Measurements from ENCODE around the gene SSH3. TPM values are rescaled to one million over a fixed set of nuclear protein-coding genes. Genes with fewer than 3 reads are reported as not detected.
A peak's percentile ranks its signal among the peaks of the same experiment; 100 is the strongest.

The SSH3 gene
- total and polyA plus RNA-seq, 7 experiments from 2014 or later = 1.1 to 23.8 (median 14.8) TPM

DNA sequence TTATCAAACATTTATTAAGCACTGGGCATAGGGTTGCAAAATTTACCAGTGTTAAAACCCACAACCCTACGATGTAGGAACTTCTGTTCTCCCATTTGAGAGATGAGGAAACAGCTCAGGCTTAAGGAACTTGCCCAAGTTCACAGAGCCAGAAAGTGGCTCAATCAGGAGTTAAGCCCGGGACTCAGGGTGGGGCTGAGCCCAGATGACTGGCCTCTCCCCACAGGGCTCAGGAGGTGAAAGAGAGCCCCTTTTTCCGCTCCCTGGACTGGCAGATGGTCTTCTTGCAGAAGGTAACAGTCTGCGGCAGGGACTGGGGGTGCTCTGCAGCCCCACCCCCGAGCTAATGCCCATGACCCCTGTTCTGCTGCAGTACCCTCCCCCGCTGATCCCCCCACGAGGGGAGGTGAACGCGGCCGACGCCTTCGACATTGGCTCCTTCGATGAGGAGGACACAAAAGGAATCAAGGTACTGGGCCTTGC, 19.8 kb upstream of the SSH3 start:
- peak overlapping the region; percentile 31 to 87 (median 62) for H3K27ac Mint-ChIP-seq

DNA sequence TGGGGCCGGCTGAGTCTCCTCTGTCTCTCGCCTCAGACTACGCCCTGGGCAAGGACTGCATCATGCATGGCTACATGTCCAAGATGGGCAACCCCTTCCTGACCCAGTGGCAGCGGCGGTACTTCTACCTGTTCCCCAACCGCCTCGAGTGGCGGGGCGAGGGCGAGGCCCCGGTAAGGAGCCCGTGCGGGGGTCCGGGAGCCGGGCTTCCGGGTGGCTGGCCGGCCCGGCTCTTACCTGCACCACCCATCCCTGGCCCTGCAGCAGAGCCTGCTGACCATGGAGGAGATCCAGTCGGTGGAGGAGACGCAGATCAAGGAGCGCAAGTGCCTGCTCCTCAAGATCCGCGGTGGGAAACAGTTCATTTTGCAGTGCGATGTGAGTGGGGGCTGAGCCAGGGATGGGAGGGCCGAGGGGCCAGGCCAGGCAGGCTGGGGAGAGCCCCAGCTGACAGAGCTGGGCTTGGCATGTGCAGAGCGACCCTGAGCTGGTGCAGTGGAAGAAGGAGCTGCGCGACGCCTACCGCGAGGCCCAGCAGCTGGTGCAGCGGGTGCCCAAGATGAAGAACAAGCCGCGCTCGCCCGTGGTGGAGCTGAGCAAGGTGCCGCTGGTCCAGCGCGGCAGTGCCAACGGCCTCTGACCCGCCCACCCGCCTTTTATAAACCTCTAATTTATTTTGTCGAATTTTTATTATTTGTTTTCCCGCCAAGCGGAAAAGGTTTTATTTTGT, 18.4 kb upstream of the SSH3 start:
- Histone ChIP-seq H3K36me3 (ENCODE audit: control insufficient read depth in 2 of 3, insufficient read depth in 3 of 3, low read length in 3 of 3) (peaks cover 37 to 62% (median 45%) of the 10 kb centered on the region in 3 experiments), H3K9me3 (ENCODE audit: control insufficient read depth in 2 of 3, low read length in 3 of 3) (no peaks in the 10 kb centered on the region), H3K27ac (ENCODE audit: low read depth, low read length) (peak overlapping the region; percentile 81), H3K27me3 (ENCODE audit: control insufficient read depth in 2 of 2, insufficient read depth in 2 of 2, low read length in 2 of 2) (no peaks in the 10 kb centered on the region), H3K4me1 (ENCODE audit: control insufficient read depth in 2 of 2, insufficient read depth in 2 of 2, low read length in 2 of 2) (peaks cover 38 to 47% of the 10 kb centered on the region in 2 donors), H3K4me3 (ENCODE audit: low read length) (no peak overlapping the region)
- Mint-ChIP-seq H3K27ac (peak overlapping the region in 7 of 9 donors; percentile 58 to 99 (median 69)), H3K36me3 (peaks cover 0 to 24% (median 8%) of the 10 kb centered on the region in 5 donors), H3K4me3 (peak overlapping the region in 2 of 10 donors; percentile 14 to 37), H3K9me3 (peaks cover 0 to 4% (median 0%) of the 10 kb centered on the region in 11 donors), H3K4me1 (peaks cover 19 to 56% (median 41%) of the 10 kb centered on the region in 7 donors), H3K27me3 (peaks cover 0 to 1% (median 0%) of the 10 kb centered on the region in 5 donors)
- CTCF ChIA-PET = interaction anchor here (1.1 kb wide), 1 partner anchor 23 kb away, joined by 3 read pairs; no protein-coding TSS in a partner anchor
- intact Hi-C loops (cut with micrococcal nuclease) = loop anchor here in 1 of 2 donors (5.0 kb wide), 1 partner anchor 67 kb away; the partner anchor contains the start of gene POLD4
- POLR2A ChIA-PET = interaction anchor here (11.3 to 21.3 kb wide), 2 partner anchors 11 to 18 kb away, joined by 124 to 729 read pairs; partner anchors contain the start of genes GRK2 and SSH3
- no peak for DNase-seq
- ATAC-seq = no peak

More for the DNA sequence above, 19.8 kb upstream of the SSH3 start:
- Histone ChIP-seq H3K4me3 (ENCODE audit: low read length) (no peak overlapping the region), H3K9me3 (ENCODE audit: control insufficient read depth in 2 of 3, low read length in 3 of 3) (no peaks in the 10 kb centered on the region), H3K27me3 (ENCODE audit: control insufficient read depth in 2 of 2, insufficient read depth in 2 of 2, low read length in 2 of 2) (no peaks in the 10 kb centered on the region), H3K4me1 (ENCODE audit: control insufficient read depth in 2 of 2, insufficient read depth in 2 of 2, low read length in 2 of 2) (peaks cover 49 to 60% of the 10 kb centered on the region in 2 donors), H3K27ac (ENCODE audit: low read depth, low read length) (peak overlapping the region; percentile 93), H3K36me3 (ENCODE audit: control insufficient read depth in 2 of 3, insufficient read depth in 3 of 3, low read length in 3 of 3) (peaks cover 47 to 77% (median 58%) of the 10 kb centered on the region in 3 experiments)
- ChIA-PET CTCF (interaction anchor here (1.2 to 1.5 kb wide), 2 partner anchors 13 to 33 kb away, joined by 3 read pairs; no protein-coding TSS in a partner anchor), POLR2A (interaction anchor here (0.7 to 21.3 kb wide), 7 partner anchors 8 to 155 kb away, joined by 3 to 729 read pairs (median 3); partner anchors contain the start of gene GRK2)
- Mint-ChIP-seq H3K9me3 (peaks cover 0 to 4% (median 0%) of the 10 kb centered on the region in 11 donors), H3K27me3 (no peaks in the 10 kb centered on the region), H3K4me1 (peaks cover 28 to 68% (median 48%) of the 10 kb centered on the region in 7 donors), H3K36me3 (peaks cover 3 to 28% (median 12%) of the 10 kb centered on the region in 5 donors), H3K4me3 (no peak overlapping the region)
- intact Hi-C loops (cut with micrococcal nuclease) = no loop called here
- ATAC-seq (peak; percentile 4), DNase-seq (no peak)

DNA sequence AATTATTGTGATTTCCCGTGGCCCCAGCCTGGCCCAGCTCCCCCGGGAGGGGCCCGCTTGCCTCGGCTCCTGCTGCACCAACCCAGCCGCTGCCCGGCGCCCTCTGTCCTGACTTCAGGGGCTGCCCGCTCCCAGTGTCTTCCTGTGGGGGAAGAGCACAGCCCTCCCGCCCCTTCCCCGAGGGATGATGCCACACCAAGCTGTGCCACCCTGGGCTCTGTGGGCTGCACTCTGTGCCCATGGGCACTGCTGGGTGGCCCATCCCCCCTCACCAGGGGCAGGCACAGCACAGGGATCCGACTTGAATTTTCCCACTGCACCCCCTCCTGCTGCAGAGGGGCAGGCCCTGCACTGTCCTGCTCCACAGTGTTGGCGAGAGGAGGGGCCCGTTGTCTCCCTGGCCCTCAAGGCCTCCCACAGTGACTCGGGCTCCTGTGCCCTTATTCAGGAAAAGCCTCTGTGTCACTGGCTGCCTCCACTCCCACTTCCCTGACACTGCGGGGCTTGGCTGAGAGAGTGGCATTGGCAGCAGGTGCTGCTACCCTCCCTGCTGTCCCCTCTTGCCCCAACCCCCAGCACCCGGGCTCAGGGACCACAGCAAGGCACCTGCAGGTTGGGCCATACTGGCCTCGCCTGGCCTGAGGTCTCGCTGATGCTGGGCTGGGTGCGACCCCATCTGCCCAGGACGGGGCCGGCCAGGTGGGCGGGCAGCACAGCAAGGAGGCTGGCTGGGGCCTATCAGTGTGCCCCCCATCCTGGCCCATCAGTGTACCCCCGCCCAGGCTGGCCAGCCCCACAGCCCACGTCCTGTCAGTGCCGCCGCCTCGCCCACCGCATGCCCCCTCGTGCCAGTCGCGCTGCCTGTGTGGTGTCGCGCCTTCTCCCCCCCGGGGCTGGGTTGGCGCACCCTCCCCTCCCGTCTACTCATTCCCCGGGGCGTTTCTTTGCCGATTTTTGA, 17.5 kb upstream of the SSH3 start:
- Mint-ChIP-seq H3K9me3 (peaks cover 0 to 4% (median 0%) of the 10 kb centered on the region in 11 donors), H3K27ac (peak overlapping the region; percentile 95 to 99 (median 97)), H3K27me3 (peaks cover 0 to 2% (median 0%) of the 10 kb centered on the region in 5 donors), H3K4me1 (peaks cover 19 to 59% (median 41%) of the 10 kb centered on the region in 7 donors), H3K4me3 (peak overlapping the region in 8 of 10 donors; percentile 38 to 98 (median 62)), H3K36me3 (peaks cover 0 to 25% (median 4%) of the 10 kb centered on the region in 5 donors)
- ATAC-seq (no peak), DNase-seq (peak in 2 of 9 donors; percentile 45 to 60)
- ChIA-PET POLR2A (interaction anchor here (0.7 to 21.3 kb wide), 5 partner anchors 11 to 32 kb away, joined by 4 to 729 read pairs (median 59); partner anchors contain the start of genes GRK2 and SSH3), CTCF (interaction anchor here (1.5 to 3.9 kb wide), 2 partner anchors 14 to 21 kb away, joined by 5 to 19 read pairs; no protein-coding TSS in a partner anchor)
- H3K27me3 ChIP-seq (ENCODE audit: control insufficient read depth in 2 of 2, insufficient read depth in 2 of 2, low read length in 2 of 2) = no peaks in the 10 kb centered on the region
- peaks cover 29 to 62% (median 38%) of the 10 kb centered on the region in 3 experiments for H3K36me3 ChIP-seq (ENCODE audit: control insufficient read depth in 2 of 3, insufficient read depth in 3 of 3, low read length in 3 of 3)
- intact Hi-C loops (cut with micrococcal nuclease) = loop anchor here in 1 of 2 donors (5.0 kb wide), 1 partner anchor 66 kb away; the partner anchor contains the start of gene POLD4
- no peak overlapping the region for H3K4me3 ChIP-seq (ENCODE audit: low read length)
- H3K9me3 ChIP-seq (ENCODE audit: control insufficient read depth in 2 of 3, low read length in 3 of 3) = no peaks in the 10 kb centered on the region
- H3K27ac ChIP-seq (ENCODE audit: low read depth, low read length) = peak overlapping the region; percentile 81
- peaks cover 41 to 44% of the 10 kb centered on the region in 2 donors for H3K4me1 ChIP-seq (ENCODE audit: control insufficient read depth in 2 of 2, insufficient read depth in 2 of 2, low read length in 2 of 2)

DNA sequence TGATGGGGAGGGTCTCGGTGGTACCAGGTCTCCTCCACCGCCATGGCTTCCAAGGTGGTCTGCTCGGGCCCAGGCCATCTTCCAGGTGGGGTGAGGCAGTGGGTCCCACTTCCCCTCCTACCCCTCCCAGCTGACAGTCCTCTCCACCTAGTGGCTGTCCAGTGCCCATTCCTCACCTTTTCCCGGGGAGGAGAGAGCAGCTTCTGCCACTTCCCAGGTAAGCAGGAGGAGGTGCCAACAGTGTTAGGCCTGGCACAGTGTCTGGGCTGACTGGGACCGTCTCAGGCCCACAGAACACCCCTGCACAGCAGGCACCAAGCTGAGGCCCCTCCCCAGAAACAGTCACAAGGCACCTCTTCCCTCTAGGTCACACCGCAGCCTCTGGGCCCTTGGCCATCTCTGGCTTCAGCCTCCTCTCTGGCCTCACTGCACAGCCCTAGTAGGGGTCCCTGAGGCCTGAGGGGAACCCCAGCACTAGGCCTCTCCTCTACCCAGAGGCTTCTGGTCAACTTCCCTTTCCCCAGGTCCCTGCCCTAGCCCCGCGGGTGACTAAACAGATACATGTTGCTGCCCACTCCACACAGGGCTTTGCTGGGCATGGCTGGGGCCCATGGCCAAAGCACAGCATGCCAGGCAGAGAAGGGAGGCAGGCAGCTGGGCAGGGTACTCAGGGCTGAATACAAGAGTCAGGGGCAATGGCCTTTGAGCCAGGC, 16.6 kb upstream of the SSH3 start:
- intact Hi-C loops (cut with micrococcal nuclease) = loop anchor here in 1 of 2 donors (5.0 kb wide), 1 partner anchor 66 kb away; the partner anchor contains the start of gene POLD4
- ATAC-seq (no peak), DNase-seq (no peak)
- H3K27ac ChIP-seq (ENCODE audit: low read depth, low read length) = peak overlapping the region; percentile 81
- Mint-ChIP-seq H3K9me3 (peaks cover 0 to 4% (median 0%) of the 10 kb centered on the region in 11 donors), H3K4me3 (peak overlapping the region; percentile 76 to 98 (median 85)), H3K36me3 (peaks cover 0 to 30% (median 4%) of the 10 kb centered on the region in 5 donors), H3K27me3 (peaks cover 0 to 2% (median 0%) of the 10 kb centered on the region in 5 donors), H3K4me1 (peaks cover 19 to 68% (median 47%) of the 10 kb centered on the region in 7 donors), H3K27ac (peak overlapping the region; percentile 95 to 99 (median 97))
- peaks cover 41 to 44% of the 10 kb centered on the region in 2 donors for H3K4me1 ChIP-seq (ENCODE audit: control insufficient read depth in 2 of 2, insufficient read depth in 2 of 2, low read length in 2 of 2)
- peaks cover 27 to 61% (median 28%) of the 10 kb centered on the region in 3 experiments for H3K36me3 ChIP-seq (ENCODE audit: control insufficient read depth in 2 of 3, insufficient read depth in 3 of 3, low read length in 3 of 3)
- no peaks in the 10 kb centered on the region for H3K9me3 ChIP-seq (ENCODE audit: control insufficient read depth in 2 of 3, low read length in 3 of 3)
- H3K4me3 ChIP-seq (ENCODE audit: low read length) = peak overlapping the region; percentile 95
- H3K27me3 ChIP-seq (ENCODE audit: control insufficient read depth in 2 of 2, insufficient read depth in 2 of 2, low read length in 2 of 2) = no peaks in the 10 kb centered on the region
- CTCF ChIA-PET = interaction anchor here (1.2 to 3.9 kb wide), 5 partner anchors 7 to 31 kb away, joined by 3 to 19 read pairs (median 7); no protein-coding TSS in a partner anchor
- POLR2A ChIA-PET = interaction anchor here (0.7 to 21.3 kb wide), 11 partner anchors 10 to 1788 kb away, joined by 3 to 729 read pairs (median 9); partner anchors contain the start of genes GRK2, MALAT1, POLD4 and PTPRCAP
